K562 (cell line): ENCODE data around the gene BMP3. TPM values are rescaled to one million over a fixed set of nuclear protein-coding genes. Genes with fewer than 3 reads are reported as not detected.

Source experiments
- ATF2 ChIP-seq: sonication (generic); formaldehyde crosslinking; IDR thresholded peaks from 2 replicates; pipeline ENCODE4 v1.8.1; 2022; ENCODE audit warnings: missing genetic modification reagents
- FOXJ2 ChIP-seq: fragments of 200-800 bp; sonication (Bioruptor generic); IDR thresholded peaks from 2 replicates; pipeline ENCODE4 v1.6.1; 2016; ENCODE audit warnings: missing genetic modification characterization, missing compliant biosample characterization
- GTF2E2 ChIP-seq: fragments of 200-800 bp; sonication (Bioruptor generic); IDR thresholded peaks from 2 replicates; pipeline ENCODE4 v1.6.1; 2016; ENCODE audit warnings: missing genetic modification characterization, missing compliant biosample characterization
- MTA3 ChIP-seq: fragments of 450-650 bp; formaldehyde crosslinking; IDR thresholded peaks from 2 replicates; pipeline ENCODE4 v1.6.1; 2017; ENCODE audit warnings: mild to moderate bottlenecking, borderline replicate concordance
- NFYB ChIP-seq: IDR thresholded peaks from 2 replicates; pipeline ENCODE4 v1.6.1; 2011; ENCODE audit warnings: mild to moderate bottlenecking, moderate library complexity; ENCODE audit not compliant: insufficient read length; ENCODE audit errors: extremely low read depth
- NR3C1 ChIP-seq: sonication (generic); formaldehyde crosslinking; IDR thresholded peaks from 2 replicates; pipeline ENCODE4 v1.8.1; 2022; ENCODE audit warnings: missing genetic modification reagents
- RAD21 ChIP-seq, 2 experiments: fragments of 250-450 bp in 1 of 2; fragments of 450-650 bp in 1 of 2; sonication (Bioruptor Pico) in 1 of 2; formaldehyde crosslinking in 1 of 2; IDR thresholded peaks in 1 of 2; conservative IDR thresholded peaks in 1 of 2; 2 replicates each; pipeline versions ENCODE4 v1.4.0 to v1.8.0; 2020 to 2022; ENCODE audit warnings: mild to moderate bottlenecking in 2 of 2, moderate library complexity in 1 of 2
- REST ChIP-seq, 2 experiments: fragments of 450-650 bp; formaldehyde crosslinking in 1 of 2; IDR thresholded peaks; 2 replicates each; pipeline versions ENCODE4 v1.4.0 to v1.6.1; 2014 to 2020; ENCODE audit warnings: mild to moderate bottlenecking in 2 of 2, borderline replicate concordance in 1 of 2, low read depth in 1 of 2
- TFAM ChIP-seq: fragments of 250-450 bp; sonication (Bioruptor Pico); conservative IDR thresholded peaks from 2 replicates; pipeline ENCODE4 v1.5.0; 2021; ENCODE audit warnings: mild to moderate bottlenecking, moderate library complexity
- ZBTB9 ChIP-seq: fragments of 450-650 bp; formaldehyde crosslinking; IDR thresholded peaks from 2 replicates; pipeline ENCODE4 v1.4.0; 2020; ENCODE audit warnings: mild to moderate bottlenecking, moderate library complexity
- ZNF12 ChIP-seq: sonication (generic); formaldehyde crosslinking; IDR thresholded peaks from 2 replicates; pipeline ENCODE4 v1.4.0; 2020; ENCODE audit warnings: mild to moderate bottlenecking, missing genetic modification reagents
- ZNF212 ChIP-seq: fragments of 450-650 bp; formaldehyde crosslinking; IDR thresholded peaks from 2 replicates; pipeline ENCODE4 v1.4.0; 2020; ENCODE audit warnings: mild to moderate bottlenecking
- ZNF551 ChIP-seq: fragments of 250-450 bp; sonication (Bioruptor Pico); IDR thresholded peaks from 2 replicates; pipeline ENCODE4 v1.5.0; 2021; ENCODE audit warnings: mild to moderate bottlenecking, moderate library complexity
- polyA plus RNA-seq, 8 experiments: library from polyadenylated mRNA; depleted of rRNA in 4 of 8; stranded (reverse) in 5 of 8; unstranded in 3 of 8; fragments of >200 nt; fragmentation: Nextera tagmentation in 2 of 8; fragmentation: Illumina TruSeq in 1 of 8; extraction: Ambion mirVana in 2 of 8; extraction: Trizol in 1 of 8; gene quantifications; 2 replicates each; pipeline versions ENCODE4 v1.2.1 to v1.2.3, GENCODE V29; 2011 to 2014; ENCODE audit warnings: inconsistent platforms in 1 of 8, missing spikeins in 1 of 8
- total RNA-seq, 7 experiments: library from RNA; depleted of rRNA in 6 of 7; stranded (reverse); fragments of >200 nt in 6 of 7; fragmentation: Illumina TruSeq in 2 of 7; extraction: Trizol in 2 of 7; gene quantifications; 2 replicates each; pipeline versions ENCODE4 v1.2.1 to v1.2.3, GENCODE V29; 2011 to 2021; ENCODE audit warnings: low replicate concordance in 1 of 7

BMP3 gene
- total and polyA plus RNA-seq, 9 of the 15 experiments (the other 6 are each of a cell fraction or from before 2014, with no cell fraction given) = 0.01 TPM; not detected in 8

GRCh38 chr4:81040012-81040659, 9.6 kb downstream of the BMP3 start (continued):
- TF ChIP-seq REST (IDR thresholded peaks at IDR 0.05; ENCODE audit: borderline replicate concordance) (peak; percentile 48; the same call in 1 of the 2 replicates), REST (CRISPR knock-in tag; IDR thresholded peaks at IDR 0.05; ENCODE audit: low read depth) (no peak), ZNF212 (CRISPR knock-in tag) (no peak), TFAM (CRISPR knock-in tag) (no peak), MTA3 (no peak), ATF2 (CRISPR knock-in tag) (no peak), FOXJ2 (no peak), GTF2E2 (no peak), NR3C1 (no peak), NFYB (no peak), ZNF551 (CRISPR knock-in tag) (no peak), ZBTB9 (no peak), RAD21 (CRISPR knock-in tag; conservative IDR thresholded peaks at IDR 0.05 in 1 of 2, IDR thresholded peaks at IDR 0.05 in 1 of 2) (peak; percentile 75 to 81), ZNF12 (no peak)
